HUES48 (cell line): Measurements from ENCODE around the gene MRPS15.
"Not testable (repeated sequence)": the region's sequence is repeated elsewhere in the genome, so short reads cannot be mapped to it uniquely, and the experiment has no call there.

Experiments
- H3K27ac ChIP-seq: one replicate; pipeline ENCODE4 v1.7.0; 2013; ENCODE audit warnings: low read depth, low read length, inconsistent platforms
- H3K27me3 ChIP-seq: 2 replicates; pipeline ENCODE4 v1.6.1; 2013; ENCODE audit warnings: mild to moderate bottlenecking, low read length; ENCODE audit not compliant: control insufficient read depth, insufficient read depth
- H3K36me3 ChIP-seq: 2 replicates; pipeline ENCODE4 v1.6.1; 2013; ENCODE audit warnings: low read length; ENCODE audit not compliant: control insufficient read depth, insufficient read depth
- H3K4me1 ChIP-seq: 2 replicates; pipeline ENCODE4 v1.6.1; 2013; ENCODE audit warnings: mild to moderate bottlenecking, low read length; ENCODE audit not compliant: control insufficient read depth, insufficient read depth
- H3K4me3 ChIP-seq: 2 replicates; pipeline ENCODE4 v1.5.1; 2013; ENCODE audit warnings: mild to moderate bottlenecking, low read depth, low read length
- H3K9ac ChIP-seq: 2 replicates; pipeline ENCODE4 v1.6.1; 2013; ENCODE audit warnings: mild to moderate bottlenecking, low read depth, low read length, moderate library complexity
- H3K9me3 ChIP-seq: 2 replicates; pipeline ENCODE4 v1.6.1; 2013; ENCODE audit warnings: low read length; ENCODE audit not compliant: control insufficient read depth, insufficient read depth

The MRPS15 gene

DNA sequence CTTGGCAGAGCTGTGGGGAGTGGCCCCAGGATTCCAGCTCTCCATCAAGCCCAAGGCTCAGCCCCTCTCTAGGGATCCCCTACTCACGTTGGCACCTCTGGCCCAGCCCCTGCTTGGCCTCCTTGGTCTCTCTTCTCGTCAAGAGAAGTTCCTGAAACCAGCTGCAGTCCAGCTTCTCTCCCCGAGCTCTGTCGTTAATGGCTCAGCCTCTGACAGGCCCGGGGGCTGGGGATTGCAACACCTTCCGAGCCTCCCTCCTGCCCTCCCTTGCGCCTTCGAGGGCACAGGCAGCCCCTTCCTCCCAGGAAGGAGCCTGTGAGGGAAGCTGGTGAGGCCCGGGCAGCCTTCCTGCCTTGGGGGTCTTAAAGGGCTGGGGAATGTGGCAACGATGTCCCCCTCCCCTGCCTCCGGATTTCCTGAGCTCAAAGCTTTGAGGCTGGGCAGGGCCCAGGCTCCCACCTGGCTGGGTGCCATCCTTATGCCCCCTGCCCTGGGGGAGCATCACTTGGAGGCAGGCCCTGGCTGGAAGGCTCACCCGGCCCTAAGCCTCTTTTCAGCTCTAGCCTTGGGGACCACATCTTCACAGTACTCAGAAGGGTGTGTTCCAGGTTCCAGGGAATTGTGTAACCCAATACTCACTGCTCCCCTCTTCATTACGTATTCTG, 18.7 kb upstream of the MRPS15 start, which contains the start of gene CSF3R:
CSF3R (minus strand) TSS at position 190 of the 665 bp plus-strand sequence. CDS start 3,417 bp downstream, outside the sequence.
- H3K4me1 ChIP-seq: no peaks in the 10 kb centered on the region

DNA sequence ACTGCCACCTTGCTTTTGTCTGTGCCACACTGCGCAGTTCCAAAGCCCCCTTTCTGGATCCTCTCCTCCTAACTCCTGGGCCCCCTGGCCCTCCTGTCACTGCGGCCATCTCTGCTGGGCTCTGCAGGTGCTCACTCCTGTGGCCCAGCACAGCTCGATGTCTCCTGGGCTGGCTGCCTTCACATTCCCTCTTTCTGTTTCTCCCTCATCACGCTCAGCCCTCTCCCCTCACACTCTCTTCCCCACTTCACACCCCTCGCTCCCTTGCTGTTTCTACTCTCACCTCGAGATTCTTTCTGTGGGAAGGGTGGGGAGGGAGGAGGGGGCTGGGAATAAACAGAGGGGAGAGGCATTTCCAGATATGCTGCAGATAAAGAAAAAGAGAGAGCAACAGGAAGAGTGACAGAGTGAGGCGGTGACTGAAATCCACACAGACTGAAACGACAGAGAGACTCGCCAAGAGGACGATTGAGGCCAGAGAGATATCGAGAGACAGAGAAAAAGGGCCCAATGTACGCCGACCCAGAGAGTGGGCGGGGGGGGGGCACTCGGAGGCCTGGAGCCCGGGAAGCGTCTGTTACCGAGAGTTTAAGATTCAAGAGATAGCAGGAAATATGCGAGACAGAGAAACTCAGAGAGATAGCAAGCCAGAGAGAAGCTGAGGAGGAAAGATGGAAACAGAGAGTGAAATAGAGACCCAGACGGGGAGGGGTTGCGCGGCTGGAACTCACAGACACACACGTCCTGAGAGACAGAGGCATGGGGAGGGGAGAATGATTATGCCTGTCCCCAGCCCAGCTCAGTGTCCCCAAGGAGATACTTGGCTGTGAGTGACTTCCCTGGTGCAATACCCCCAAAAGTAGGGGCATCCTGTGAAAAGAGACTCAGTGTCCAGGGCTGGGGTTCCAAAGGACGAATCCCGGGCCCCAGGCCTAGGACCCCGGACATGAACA, 17.9 kb upstream of the MRPS15 start:
- no peaks in the 10 kb centered on the region for H3K36me3 ChIP-seq
- no peak overlapping the region for H3K27ac ChIP-seq
- H3K4me1 ChIP-seq: no peaks in the 10 kb centered on the region
- H3K4me3 ChIP-seq: no peak overlapping the region
- H3K9ac ChIP-seq: no peak overlapping the region
- H3K9me3 ChIP-seq: no peaks in the 10 kb centered on the region
- H3K27me3 ChIP-seq: no peaks in the 10 kb centered on the region

More for the DNA sequence above, 18.7 kb upstream of the MRPS15 start, which contains the start of gene CSF3R:
- Histone ChIP-seq H3K4me3 (no peak within 1 kb of the TSS), H3K36me3 (no peaks in the 10 kb centered on the region), H3K27ac (no peak within 1 kb of the TSS), H3K9me3 (no peaks in the 10 kb centered on the region), H3K27me3 (no peaks in the 10 kb centered on the region), H3K9ac (no peak within 1 kb of the TSS)

DNA sequence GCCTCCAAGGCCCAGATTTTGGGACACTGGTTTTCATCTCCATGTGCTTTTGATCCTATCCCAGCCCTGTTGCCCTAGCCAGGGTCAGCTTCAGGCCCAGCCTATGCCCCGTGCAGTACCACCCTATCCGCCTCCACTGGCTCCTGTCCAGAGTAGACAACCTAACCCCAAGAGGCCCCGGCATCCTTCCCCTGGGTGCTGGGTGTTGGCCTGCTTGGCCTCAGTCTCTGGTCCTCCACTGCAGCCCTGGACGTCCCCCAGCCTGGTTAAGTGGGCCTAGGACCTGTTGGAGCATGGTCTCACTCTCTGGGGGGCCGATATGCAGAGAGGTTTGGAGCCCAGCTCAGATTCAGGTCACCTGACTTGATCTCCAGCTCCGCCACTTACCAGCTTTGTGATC, 16.9 kb upstream of the MRPS15 start:
- no peaks in the 10 kb centered on the region for H3K4me1 ChIP-seq
- H3K27ac ChIP-seq: no peak overlapping the region
- no peak overlapping the region for H3K4me3 ChIP-seq
- no peaks in the 10 kb centered on the region for H3K36me3 ChIP-seq
- no peaks in the 10 kb centered on the region for H3K27me3 ChIP-seq
- no peak overlapping the region for H3K9ac ChIP-seq
- no peaks in the 10 kb centered on the region for H3K9me3 ChIP-seq

DNA sequence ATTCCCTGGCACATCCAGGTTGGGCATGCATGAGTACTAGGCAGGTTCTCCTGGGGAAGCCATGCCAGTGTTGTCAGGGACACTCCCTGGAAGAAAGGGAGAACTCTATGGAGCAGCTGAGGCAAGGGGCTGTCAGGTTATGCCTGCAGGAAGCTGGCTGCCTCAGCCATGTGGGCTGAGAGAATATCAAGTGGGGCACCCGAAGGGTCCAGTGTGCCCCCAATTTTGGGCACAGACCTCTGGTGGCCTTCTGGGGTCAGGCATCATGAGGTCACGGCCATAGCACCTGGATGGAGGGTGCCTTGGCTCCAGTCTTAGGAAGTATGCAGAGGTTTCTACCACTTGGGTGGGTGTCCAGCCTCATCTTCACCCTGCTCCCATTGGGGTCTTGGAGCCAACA, 16.0 kb upstream of the MRPS15 start:
- H3K27ac ChIP-seq: no peak overlapping the region
- no peaks in the 10 kb centered on the region for H3K27me3 ChIP-seq
- H3K4me3 ChIP-seq: no peak overlapping the region
- no peaks in the 10 kb centered on the region for H3K4me1 ChIP-seq
- H3K9ac ChIP-seq: no peak overlapping the region
- H3K36me3 ChIP-seq: no peaks in the 10 kb centered on the region
- no peaks in the 10 kb centered on the region for H3K9me3 ChIP-seq

DNA sequence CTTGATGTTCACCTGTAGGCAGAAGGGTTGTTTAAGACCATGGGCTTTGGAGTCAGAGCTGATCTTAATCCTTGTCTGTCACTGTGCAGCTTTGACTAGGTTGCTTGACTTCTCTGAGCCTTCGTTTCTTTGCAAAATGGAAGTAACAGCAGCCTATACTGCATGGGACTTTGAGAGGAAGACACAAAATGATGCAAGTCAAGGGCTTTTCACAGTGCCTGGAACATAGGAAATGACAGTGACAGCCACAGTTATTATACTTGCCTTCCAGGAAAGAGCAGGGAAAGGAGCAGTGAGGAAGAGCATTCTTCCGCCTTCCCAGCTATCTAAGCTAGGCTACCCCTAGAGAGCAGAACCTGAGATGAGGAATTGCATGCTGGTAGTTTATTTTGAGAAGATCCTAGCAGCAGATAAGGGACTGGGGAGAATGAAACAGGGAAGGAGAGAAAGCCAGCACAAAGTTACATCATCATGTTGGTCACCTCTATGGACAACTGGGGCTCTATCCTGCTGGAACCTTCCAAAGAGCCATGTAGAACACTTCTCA, 15.4 kb upstream of the MRPS15 start:
- H3K9me3 ChIP-seq: no peaks in the 10 kb centered on the region
- no peaks in the 10 kb centered on the region for H3K4me1 ChIP-seq
- H3K4me3 ChIP-seq: no peak overlapping the region
- H3K27me3 ChIP-seq: no peaks in the 10 kb centered on the region
- no peak overlapping the region for H3K9ac ChIP-seq
- no peaks in the 10 kb centered on the region for H3K36me3 ChIP-seq
- no peak overlapping the region for H3K27ac ChIP-seq

DNA sequence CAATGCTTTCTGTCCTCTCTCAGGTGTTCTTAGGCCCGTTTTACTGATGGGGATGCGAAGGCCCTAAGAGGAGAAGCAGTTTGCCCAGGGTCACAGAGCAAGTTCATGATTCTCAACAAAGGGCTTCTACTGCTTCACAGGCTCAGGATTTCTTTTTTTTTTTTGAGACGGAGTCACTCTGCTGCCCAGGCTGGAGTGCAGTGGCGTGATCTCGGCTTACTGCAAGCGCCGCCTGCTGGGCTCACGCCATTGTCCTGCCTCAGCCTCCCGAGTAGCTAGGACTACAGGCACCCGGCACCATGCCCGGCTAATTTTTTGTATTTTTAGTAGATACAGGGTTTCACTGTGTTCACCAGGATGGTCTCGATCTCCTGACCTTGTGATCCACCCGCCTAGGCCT, 13.4 kb upstream of the MRPS15 start:
- not testable (repeated sequence) for H3K4me3 ChIP-seq, H3K27me3 ChIP-seq, H3K9me3 ChIP-seq

DNA sequence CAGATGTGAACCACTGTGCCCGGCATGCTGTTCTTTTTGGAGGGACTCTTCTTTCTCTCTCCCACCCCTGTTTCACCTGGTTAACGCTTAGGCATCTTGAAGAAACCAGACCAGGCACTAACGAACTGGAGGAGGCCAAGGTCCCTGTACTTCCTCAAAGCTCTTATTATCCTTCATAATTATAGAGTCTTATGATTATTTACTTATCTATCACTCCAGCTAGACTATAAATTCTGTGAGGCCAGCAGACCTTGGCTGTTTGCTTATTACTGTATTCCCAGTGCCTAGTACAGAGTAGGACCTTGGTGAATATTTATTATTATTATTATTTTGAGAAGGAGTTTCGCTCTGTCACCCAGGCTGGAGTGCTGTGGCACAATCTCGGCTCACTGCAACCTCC, 12.8 kb upstream of the MRPS15 start:
- Histone ChIP-seq H3K27ac (no peak overlapping the region), H3K4me3 (no peak overlapping the region), H3K9me3 (no peaks in the 10 kb centered on the region), H3K36me3 (no peaks in the 10 kb centered on the region), H3K9ac (no peak overlapping the region), H3K4me1 (no peaks in the 10 kb centered on the region), H3K27me3 (no peaks in the 10 kb centered on the region)

More for the DNA sequence above, 13.4 kb upstream of the MRPS15 start:
- H3K4me1 ChIP-seq, H3K27ac ChIP-seq, H3K9ac ChIP-seq, H3K36me3 ChIP-seq: not testable (repeated sequence)

DNA sequence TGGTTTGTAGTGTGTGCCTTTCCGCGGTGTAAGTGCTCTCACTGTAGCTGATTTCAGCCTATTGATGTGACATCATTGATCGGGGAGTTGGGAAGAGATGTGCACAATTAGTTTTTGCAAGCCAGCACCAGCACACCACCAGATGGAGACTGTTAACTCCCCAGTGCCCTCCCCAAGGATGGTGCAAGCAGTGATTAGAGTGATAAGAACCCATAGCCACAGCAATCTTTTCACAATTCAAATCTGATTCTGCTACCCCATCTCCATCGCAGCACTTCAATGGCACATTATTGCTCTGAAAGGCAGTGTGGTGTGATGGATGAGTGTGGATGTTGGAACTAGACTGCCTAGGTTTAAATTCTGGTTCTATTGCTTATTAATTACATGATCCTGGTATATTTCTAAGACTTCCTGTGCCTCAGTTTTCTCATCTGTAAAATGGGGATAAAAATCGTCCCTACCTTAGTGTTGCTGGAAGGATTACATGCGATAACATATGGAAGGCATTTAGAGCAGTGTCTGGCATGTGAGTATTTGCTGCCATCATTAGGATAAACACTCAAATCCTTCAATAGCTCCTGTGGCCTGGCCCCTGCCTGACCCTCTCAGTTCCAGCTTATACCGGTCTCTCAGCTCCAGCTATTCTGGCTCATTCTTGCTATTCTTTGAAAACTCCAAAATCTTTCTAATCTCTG, 11.9 kb upstream of the MRPS15 start:
- no peak overlapping the region for H3K27ac ChIP-seq
- no peaks in the 10 kb centered on the region for H3K36me3 ChIP-seq
- no peak overlapping the region for H3K4me3 ChIP-seq
- H3K9me3 ChIP-seq: no peaks in the 10 kb centered on the region
- no peaks in the 10 kb centered on the region for H3K4me1 ChIP-seq
- 0 out of 2 replicates have a peak, but pooled peaks cover 3% of the 10 kb centered on the region for H3K27me3 ChIP-seq
- H3K9ac ChIP-seq: no peak overlapping the region

DNA sequence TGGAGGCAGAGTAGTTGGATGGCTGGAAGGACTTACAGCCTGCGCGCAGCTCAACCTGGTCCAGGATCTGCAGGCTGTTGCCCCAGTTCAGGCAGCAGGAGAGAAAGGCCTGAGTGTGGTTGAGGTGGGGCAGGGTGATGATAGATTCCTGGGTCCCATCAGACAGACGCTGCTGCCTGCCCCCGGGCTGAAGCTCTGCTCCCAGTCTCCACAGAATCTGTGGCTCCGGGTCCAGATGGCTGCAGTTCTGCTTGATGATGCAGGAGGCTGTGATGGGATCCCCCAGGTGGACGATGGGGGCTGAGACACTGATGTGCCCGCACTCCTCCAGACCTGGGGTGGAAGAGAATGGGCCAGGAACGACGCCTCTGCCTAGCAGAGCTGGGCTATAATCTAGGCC, 11.2 kb upstream of the MRPS15 start:
- Histone ChIP-seq H3K9ac (no peak overlapping the region), H3K4me3 (no peak overlapping the region), H3K9me3 (no peaks in the 10 kb centered on the region), H3K4me1 (no peaks in the 10 kb centered on the region), H3K27me3 (0 out of 2 replicates have a peak, but pooled peaks cover 3% of the 10 kb centered on the region), H3K36me3 (no peaks in the 10 kb centered on the region), H3K27ac (no peak overlapping the region)

DNA sequence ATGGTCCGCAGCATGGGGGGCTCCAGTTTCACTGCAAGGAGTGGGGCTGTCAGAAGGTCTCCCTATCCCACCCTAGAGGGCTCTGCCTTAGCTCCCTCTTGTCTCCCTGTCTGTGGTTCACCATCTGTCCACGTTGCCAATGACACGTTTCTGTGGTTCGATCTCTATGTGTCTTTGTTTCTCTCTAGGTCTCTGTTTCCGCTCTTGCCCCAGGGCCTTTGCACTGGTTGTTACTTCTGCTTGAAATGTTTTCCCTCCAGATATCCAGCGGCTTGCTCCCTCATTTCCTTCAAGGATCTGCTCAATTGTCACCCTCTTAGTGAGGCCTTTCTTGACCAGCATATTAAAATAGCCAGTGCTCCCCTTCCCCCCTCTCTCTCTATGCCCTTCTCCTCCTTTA, 8.5 kb upstream of the MRPS15 start:
- H3K4me1 ChIP-seq: no peaks in the 10 kb centered on the region
- no peaks in the 10 kb centered on the region for H3K9me3 ChIP-seq
- no peak overlapping the region for H3K9ac ChIP-seq
- no peaks in the 10 kb centered on the region for H3K36me3 ChIP-seq
- no peak overlapping the region for H3K4me3 ChIP-seq
- no peak overlapping the region for H3K27ac ChIP-seq
- peaks cover 15% of the 10 kb centered on the region for H3K27me3 ChIP-seq
